A172 (cell line): ENCODE measurements around the gene SLC10A1. TPM values are rescaled to one million over a fixed set of nuclear protein-coding genes. Genes with fewer than 3 reads are reported as not detected.
"Not testable (repeated sequence)": the region's sequence is repeated elsewhere in the genome, so short reads cannot be mapped to it uniquely, and the experiment has no call there.

Source experiments
- DNase-seq: peaks from one replicate; pipeline ENCODE4 v3.0.0-alpha.2; 2015; ENCODE audit warnings: low spot score
- total RNA-seq: library from RNA; depleted of rRNA; stranded (reverse); fragments of >200 nt; shearing (Covaris generic); gene quantifications from 2 replicates; pipeline ENCODE4 v1.2.3, GENCODE V29; 2014

The SLC10A1 gene
- total RNA-seq, 1 experiment from 2014 or later = 0.03 TPM

DNA sequence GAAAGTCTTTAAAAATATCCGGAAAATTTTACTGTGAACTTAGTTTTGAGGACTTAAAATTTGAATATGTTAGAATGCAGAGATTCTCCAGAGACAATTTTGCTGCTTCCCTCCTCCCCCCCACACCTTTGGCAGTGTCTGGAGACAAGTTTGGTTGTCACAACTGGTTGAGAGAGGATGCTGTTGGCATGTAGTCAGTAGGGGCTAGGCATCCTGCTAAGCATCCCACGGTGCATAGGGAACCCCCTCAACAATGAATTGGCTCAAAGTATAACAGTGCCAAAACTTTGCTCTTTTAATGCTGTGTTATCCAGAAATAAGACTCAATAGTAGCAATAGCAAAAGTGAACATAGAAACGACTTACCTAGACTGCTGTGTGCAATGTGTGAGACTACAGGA lies 26.5 kb downstream of the SLC10A1 start:
- DNase-seq = no peak

- no peak for DNase-seq
Observed at GRCh38 chr14:69769623-69770022, 27.4 kb downstream of the SLC10A1 start.

GRCh38 chr14:69768873-69769272 lies 28.2 kb downstream of the SLC10A1 start:
- no peak for DNase-seq

- peak; percentile 64 for DNase-seq
Observed at GRCh38 chr14:69767369-69767999, 29.6 kb downstream of the SLC10A1 start.

DNA sequence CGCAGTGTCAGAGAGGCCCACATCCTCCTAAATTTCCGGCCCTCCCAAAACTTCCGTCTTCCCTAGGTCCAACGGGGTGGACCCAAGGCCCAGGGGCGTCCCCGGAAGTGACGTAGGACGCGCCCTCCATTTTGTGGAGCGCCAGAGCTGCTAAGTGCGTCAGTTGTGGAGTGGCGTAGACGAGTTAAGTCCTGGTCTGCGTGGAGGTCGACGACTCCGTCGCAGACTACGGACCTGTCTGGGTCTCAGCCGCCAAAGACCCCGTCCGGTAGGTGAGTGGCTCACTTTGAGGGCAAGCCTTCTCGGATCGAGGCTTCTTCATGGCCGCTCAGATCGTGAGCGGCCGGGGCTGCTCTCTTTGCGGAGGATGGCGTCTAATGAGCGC lies 30.1 kb downstream of the SLC10A1 start, which contains the start of gene SRSF5:
SRSF5 (plus strand) TSS at position 159 of the 385 bp plus-strand sequence. CDS start 1,015 bp downstream, outside the sequence.
- peak; percentile 87 for DNase-seq

- no peak for DNase-seq
Observed at GRCh38 chr14:69763761-69764510, 33.1 kb downstream of the SLC10A1 start.

- no peak for DNase-seq
Observed at GRCh38 chr14:69760810-69761209, 36.2 kb downstream of the SLC10A1 start.

GRCh38 chr14:69756298-69756697 lies 40.7 kb downstream of the SLC10A1 start:
- DNase-seq = no peak

GRCh38 chr14:69755784-69756183 lies 41.3 kb downstream of the SLC10A1 start:
- DNase-seq = no peak

GRCh38 chr14:69755296-69755695 lies 41.7 kb downstream of the SLC10A1 start:
- no peak for DNase-seq

- no peak for DNase-seq
Observed at GRCh38 chr14:69754487-69754886, 42.6 kb downstream of the SLC10A1 start.

DNA sequence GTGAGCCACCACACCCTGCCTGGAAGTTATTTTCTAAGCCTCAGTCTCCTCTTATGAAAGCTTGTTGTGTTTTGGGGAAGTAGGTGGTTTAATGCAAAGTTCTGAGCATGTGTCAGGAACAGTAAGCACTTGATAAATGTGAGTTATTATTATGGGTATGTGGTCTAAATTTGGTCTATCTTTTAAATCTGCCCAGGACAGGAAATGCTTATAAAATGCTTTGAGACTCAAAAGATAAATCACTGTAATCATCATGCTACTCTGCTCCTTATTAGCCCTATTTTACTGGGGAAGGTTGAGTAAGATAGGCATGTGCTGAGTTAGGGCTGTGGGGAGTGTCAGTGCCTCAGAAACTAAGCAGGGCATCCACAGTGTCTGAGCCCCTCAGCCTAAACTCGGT lies 43.2 kb downstream of the SLC10A1 start:
- DNase-seq = no peak

DNA sequence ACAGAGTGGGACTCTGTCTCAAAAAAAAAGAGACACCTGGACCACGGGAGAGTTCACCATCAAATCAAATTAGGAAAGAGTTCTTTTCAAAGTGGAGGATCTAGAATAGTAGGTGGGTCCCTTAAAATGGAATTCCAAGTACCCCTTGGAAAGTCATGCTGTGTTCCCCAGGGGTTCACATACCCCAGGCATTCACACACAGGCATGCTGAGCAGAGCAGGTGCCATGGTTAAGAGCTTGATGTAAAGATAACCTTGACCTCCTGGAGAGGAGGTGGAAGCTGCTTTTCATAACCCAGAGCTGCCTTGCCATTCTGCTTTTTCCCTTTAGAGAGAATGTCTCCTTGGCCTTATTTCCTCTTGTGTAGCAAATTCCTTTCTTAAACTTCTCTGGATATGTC lies 44.3 kb downstream of the SLC10A1 start:
- DNase-seq = no peak

DNA sequence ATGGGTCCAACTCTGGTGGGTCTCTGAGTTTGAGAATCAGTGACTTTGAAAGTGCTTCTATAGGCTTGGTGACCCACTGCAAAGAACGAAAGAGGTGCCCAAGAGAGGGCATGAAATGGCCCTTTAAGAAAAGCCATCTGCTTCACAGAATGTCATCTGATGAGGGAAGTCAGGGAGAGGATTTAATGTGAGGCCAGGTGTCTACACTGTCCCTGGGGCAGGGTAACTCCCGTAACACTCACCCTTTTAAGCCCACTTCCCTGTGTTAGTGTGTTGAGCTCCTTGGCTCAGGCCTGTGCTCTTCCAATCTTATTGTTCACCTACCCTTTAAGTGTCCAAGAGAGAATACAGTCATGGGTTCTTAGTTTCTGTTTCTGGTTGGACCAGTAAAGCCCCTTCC lies 46.5 kb downstream of the SLC10A1 start:
- no peak for DNase-seq

- no peak for DNase-seq
Observed at GRCh38 chr14:69749956-69750355, 47.1 kb downstream of the SLC10A1 start.

DNA sequence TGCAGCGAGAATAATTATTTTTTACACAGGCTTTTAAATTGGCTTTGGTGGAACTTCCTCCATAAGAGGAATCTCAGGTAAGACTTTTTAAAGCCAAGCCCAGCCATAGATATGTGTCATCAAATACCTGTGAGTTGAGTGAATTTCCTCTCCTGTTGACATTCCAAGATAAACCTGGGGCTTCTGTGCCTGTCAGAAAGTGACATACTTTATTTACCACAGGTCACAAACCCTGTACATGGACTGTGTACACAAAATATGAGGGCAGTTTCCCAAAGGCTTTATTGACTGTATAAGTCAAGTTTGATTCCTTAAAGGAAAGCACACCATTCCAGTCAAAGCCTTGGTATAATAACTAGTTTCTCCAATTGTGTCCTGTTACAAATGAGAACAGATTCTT lies 56.0 kb downstream of the SLC10A1 start:
- DNase-seq = no peak

DNA sequence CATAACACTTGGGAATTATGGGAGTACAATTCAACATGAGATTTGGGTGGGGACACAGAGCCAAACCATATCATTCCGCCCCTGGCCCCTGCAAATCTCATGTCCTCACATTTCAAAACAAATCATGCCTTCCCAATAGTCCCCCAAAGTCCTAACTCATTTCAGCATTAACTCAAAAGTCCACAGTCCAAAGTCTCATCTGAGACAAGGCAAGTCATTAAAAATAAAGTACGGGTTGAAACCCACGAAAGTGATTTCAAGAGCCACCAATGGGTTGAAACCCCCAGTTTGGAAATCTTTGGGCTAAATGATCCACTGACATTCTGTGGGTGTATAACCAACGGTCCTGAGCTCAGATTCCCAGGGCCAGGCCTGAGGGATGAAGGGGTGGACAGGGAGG lies 60.6 kb downstream of the SLC10A1 start:
- not testable (repeated sequence) for DNase-seq

GRCh38 chr14:69731919-69732598 lies 65.0 kb downstream of the SLC10A1 start:
- DNase-seq = not testable (repeated sequence)

DNA sequence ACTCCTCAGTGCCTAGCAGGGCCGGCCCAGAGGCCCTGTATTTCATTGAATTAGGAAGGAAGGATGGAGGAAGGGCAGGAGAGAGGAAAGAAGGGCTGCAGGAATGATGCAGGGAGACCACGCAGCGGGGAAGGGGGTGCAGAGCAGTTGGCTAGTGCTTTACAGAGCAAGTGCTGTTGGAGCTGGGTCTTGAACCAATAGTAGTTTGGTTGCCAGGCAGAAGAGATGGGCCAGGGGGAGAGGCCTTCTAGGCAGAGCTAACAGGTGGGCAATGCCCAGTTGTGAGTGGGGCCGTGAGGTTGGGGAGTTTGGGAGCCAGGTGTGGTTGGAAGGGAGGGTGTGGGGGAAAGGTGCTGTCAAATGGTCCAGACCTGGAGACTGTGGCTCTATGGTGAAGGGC lies 69.2 kb downstream of the SLC10A1 start:
- DNase-seq = no peak

DNA sequence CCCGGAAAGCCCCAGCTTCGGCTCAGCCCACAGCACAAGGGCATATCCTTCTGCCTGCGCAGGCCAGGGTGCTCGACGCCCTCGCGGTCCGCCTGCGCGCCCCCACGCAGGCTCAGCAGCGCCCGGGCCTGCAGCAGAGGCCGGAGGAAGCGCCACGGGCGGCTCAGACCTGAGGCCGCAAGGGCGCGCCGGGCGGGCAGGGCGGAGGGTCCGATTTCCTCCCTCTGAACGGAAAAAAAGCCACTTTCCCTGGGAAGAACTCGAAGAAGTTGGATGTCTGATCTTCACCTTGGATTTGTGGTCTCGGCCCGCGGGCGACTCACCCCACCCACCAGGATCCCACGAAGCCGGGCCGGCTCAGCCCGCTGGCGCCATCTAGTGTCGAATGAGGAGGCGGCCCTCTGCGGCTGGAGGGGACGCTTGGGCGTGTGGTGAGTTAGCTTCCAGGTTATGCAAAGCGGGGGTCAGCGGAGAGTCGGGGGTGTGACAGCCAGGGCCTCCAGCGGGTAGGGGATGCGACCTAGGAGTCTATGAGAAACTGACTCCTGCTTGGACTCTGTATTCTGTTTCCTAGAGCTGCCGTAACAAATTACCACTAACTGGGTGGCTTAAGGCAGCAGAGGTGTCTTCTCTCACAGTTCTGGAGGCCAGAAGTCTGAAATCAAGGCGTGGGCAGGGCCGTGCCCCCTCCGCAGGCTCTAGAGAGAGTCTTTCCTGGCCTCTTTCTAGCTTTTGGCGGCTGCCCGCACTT lies 70.1 kb downstream of the SLC10A1 start:
- DNase-seq = peak; percentile 18
